ENCODE results near the gene DNAJA4. TPM values are rescaled to one million over a fixed set of nuclear protein-coding genes. Genes with fewer than 3 reads are reported as not detected.

Gene DNAJA4
- total and polyA plus RNA-seq, 2 experiments from 2014 or later: 5.0 to 12.5 TPM

DNA sequence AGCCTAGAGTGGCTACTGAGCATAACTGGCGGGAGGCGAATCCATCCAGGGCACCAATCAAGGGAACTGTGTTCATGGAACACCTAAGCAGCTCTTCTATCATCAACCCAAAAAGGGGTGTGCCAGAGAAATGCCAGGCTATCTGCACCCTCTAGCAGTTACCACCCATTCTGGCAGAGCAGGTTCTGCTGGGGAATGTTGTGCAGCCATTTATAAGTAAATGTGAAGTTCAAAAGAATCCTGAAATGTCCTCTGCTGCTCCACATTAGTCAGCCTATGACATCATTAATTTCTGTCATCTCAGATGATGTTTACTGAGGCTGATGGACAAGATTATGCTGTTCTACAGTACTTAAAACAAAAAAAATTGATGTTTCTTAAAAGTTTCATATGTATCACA, 27.3 kb downstream of the DNAJA4 start (continued):
- TF ChIP-seq JUNB (IDR thresholded peaks at IDR 0.05; ENCODE audit: unreplicated experiment) (no peak), POLR2AphosphoS5 (IDR thresholded peaks at IDR 0.05; ENCODE audit: low read depth) (no peak), CREB1 (CRISPR knock-in tag; IDR thresholded peaks at IDR 0.05; ENCODE audit: low read depth) (no peak)

GRCh38 chr15:78292219-78292618, 27.9 kb downstream of the DNAJA4 start:
- no peaks in the 10 kb centered on the region for H4K20me1 ChIP-seq (replicated peaks; ENCODE audit: insufficient read depth)
- ATAC-seq (no peak), DNase-seq (ENCODE audit: low spot score) (no peak)
- peaks cover 10% of the 10 kb centered on the region for H3K79me2 ChIP-seq (replicated peaks; ENCODE audit: insufficient read depth)
- no peak overlapping the region for H3K4me2 ChIP-seq
- Mint-ChIP-seq H3K36me3 (ENCODE audit: low read depth) (peaks cover 3% of the 10 kb centered on the region; the same call in 2 of the 3 replicates), H3K27me3 (ENCODE audit: insufficient read depth, low read depth, poor library complexity) (peaks cover 2% of the 10 kb centered on the region), H3K4me1 (no peaks in the 10 kb centered on the region), H3K9me3 (no peaks in the 10 kb centered on the region), H3K4me3 (no peak overlapping the region), H3K27ac (no peak overlapping the region)
- no peaks in the 10 kb centered on the region for H3K9me2 ChIP-seq (ENCODE audit: insufficient read depth)
- no peaks in the 10 kb centered on the region for H3K4me1 ChIP-seq (ENCODE audit: insufficient read depth)
- H3K4me3 ChIP-seq: no peak overlapping the region
- no peak overlapping the region for H3K27ac ChIP-seq (ENCODE audit: low read depth)
- no peaks in the 10 kb centered on the region for H3K27me3 ChIP-seq (ENCODE audit: insufficient read depth)
- TF ChIP-seq ZNF462 (CRISPR knock-in tag; IDR thresholded peaks at IDR 0.05): no peak
- H3F3A ChIP-seq (replicated peaks; ENCODE audit: low read depth): no peaks in the 10 kb centered on the region
- peaks cover 20% of the 10 kb centered on the region for H3K36me3 ChIP-seq (ENCODE audit: insufficient read depth)
- H2AFZ ChIP-seq: no peak overlapping the region
